ENCODE data around the gene LMO1. TPM values are rescaled to one million over a fixed set of nuclear protein-coding genes. Genes with fewer than 3 reads are reported as not detected.

The LMO1 gene
- total and polyA plus RNA-seq, 2 of the 13 experiments (the other 11 are each of a cell fraction or from before 2014, with no cell fraction given) = not detected

- POLR2A ChIA-PET = no interaction called here
- Histone ChIP-seq H3K4me3 (replicated peaks in 1 of 3; ENCODE audit: insufficient read depth in 1 of 3, low read depth in 2 of 3, low read length in 3 of 3) (no peak overlapping the region), H3K9ac (ENCODE audit: insufficient read depth, low read depth, low read length) (no peak overlapping the region), H3K4me2 (ENCODE audit: low read depth, low read length) (no peak overlapping the region), H3K36me3 (replicated peaks in 1 of 2; ENCODE audit: control insufficient read depth in 1 of 2, insufficient read depth in 2 of 2, low read length in 2 of 2) (no peaks in the 10 kb centered on the region), H3K9me3 (ENCODE audit: low read length) (no peaks in the 10 kb centered on the region), H4K20me1 (ENCODE audit: insufficient read depth, low read length) (no peaks in the 10 kb centered on the region; the same call in 1 of the 2 replicates), H3K27ac (ENCODE audit: extremely low read length, insufficient read depth, low read length) (no peak overlapping the region), H3K79me2 (ENCODE audit: insufficient read depth, low read length) (no peaks in the 10 kb centered on the region), H3K4me1 (ENCODE audit: insufficient read depth, low read length) (no peaks in the 10 kb centered on the region), H3K27me3 (ENCODE audit: control insufficient read depth in 1 of 2, insufficient read depth in 2 of 2, low read length in 2 of 2) (peaks cover 0 to 44% of the 10 kb centered on the region in 2 experiments; a peak in 4 of 5 replicates), H2AFZ (ENCODE audit: low read length) (no peak overlapping the region)
- TF ChIP-seq ZNF362 (CRISPR knock-in tag; IDR thresholded peaks at IDR 0.05; ENCODE audit: borderline replicate concordance) = no peak
- TF ChIP-seq KLF13 (CRISPR knock-in tag; IDR thresholded peaks at IDR 0.05) = no peak
- TF ChIP-seq, protein P1, sequence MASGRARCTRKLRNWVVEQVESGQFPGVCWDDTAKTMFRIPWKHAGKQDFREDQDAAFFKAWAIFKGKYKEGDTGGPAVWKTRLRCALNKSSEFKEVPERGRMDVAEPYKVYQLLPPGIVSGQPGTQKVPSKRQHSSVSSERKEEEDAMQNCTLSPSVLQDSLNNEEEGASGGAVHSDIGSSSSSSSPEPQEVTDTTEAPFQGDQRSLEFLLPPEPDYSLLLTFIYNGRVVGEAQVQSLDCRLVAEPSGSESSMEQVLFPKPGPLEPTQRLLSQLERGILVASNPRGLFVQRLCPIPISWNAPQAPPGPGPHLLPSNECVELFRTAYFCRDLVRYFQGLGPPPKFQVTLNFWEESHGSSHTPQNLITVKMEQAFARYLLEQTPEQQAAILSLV (CRISPR knock-in tag; IDR thresholded peaks at IDR 0.05; ENCODE audit: borderline replicate concordance) = no peak
- TF ChIP-seq MYNN (CRISPR knock-in tag; IDR thresholded peaks at IDR 0.05; ENCODE audit: low read depth) = no peak
- no peak for TF ChIP-seq ZNF12 (CRISPR knock-in tag; IDR thresholded peaks at IDR 0.05)
- TF ChIP-seq SIN3A (IDR thresholded peaks at IDR 0.05; ENCODE audit: borderline replicate concordance, low read depth, low read length) = no peak
- no peak for TF ChIP-seq PHF8 (CRISPR knock-in tag; IDR thresholded peaks at IDR 0.05)
- TF ChIP-seq ZNF75D (CRISPR knock-in tag; IDR thresholded peaks at IDR 0.05; ENCODE audit: borderline replicate concordance) = no peak
- TF ChIP-seq POLR2AphosphoS5 (IDR thresholded peaks at IDR 0.05; ENCODE audit: low read depth, low read length) = no peak
- TF ChIP-seq YEATS4 (CRISPR knock-in tag; IDR thresholded peaks at IDR 0.05; ENCODE audit: borderline replicate concordance) = no peak
- WGBS (ENCODE audit: low lambda C conversion rate) = 30% methylated on average over 3 of the region's 11 CpGs
- intact Hi-C loops (cut with micrococcal nuclease; ENCODE audit: unreplicated experiment) = no loop called here
- DNase-seq (ENCODE audit: low spot score) = no peak
- BruUV-seq (replicated peaks) = no TSS peak
- no peak for ATAC-seq
- FAIRE-seq = no peak
- CTCF ChIA-PET (ENCODE audit: low intra/inter-chr PET ratio, low total read pairs) = no interaction called here
- in situ Hi-C loops (cut with HindIII; ENCODE audit: extremely low pct_ligation_motif_present, low pct_unique_long_range_greater_than_20kb) = no loop called here
Observed at GRCh38 chr11:8220261-8221045, 43.2 kb downstream of the LMO1 start.

Data from HepG2 (cell line).